MM.1S (cell line): Measurements from ENCODE around the gene KRTAP24-1.

Source experiments
- DNase-seq: peaks from one replicate; pipeline ENCODE4 v3.0.0-alpha.2; 2015
- H2AFZ ChIP-seq: fragments of 300-600 bp; sonication (generic); 2 replicates; pipeline ENCODE4 v1.6.0; 2016; ENCODE audit warnings: antibody characterized with exemption, low read length
- H3F3A ChIP-seq: fragments of 300-600 bp; sonication (generic); 2 replicates; pipeline ENCODE4 v1.6.1; 2016; ENCODE audit warnings: mild to moderate bottlenecking, antibody characterized with exemption, low read length, moderate library complexity, mixed read lengths; ENCODE audit not compliant: insufficient read depth
- H3K27ac ChIP-seq: fragments of 300-600 bp; sonication (generic); 2 replicates; pipeline ENCODE4 v1.5.1; 2016; ENCODE audit warnings: mild to moderate bottlenecking, low read length
- H3K27me3 ChIP-seq: fragments of 300-600 bp; sonication (generic); replicated peaks from 2 replicates; pipeline ENCODE4 v1.6.0; 2016; ENCODE audit warnings: low read length; ENCODE audit not compliant: insufficient read depth
- H3K36me3 ChIP-seq: fragments of 300-600 bp; sonication (generic); replicated peaks from 2 replicates; pipeline ENCODE4 v1.6.1; 2016; ENCODE audit warnings: mild to moderate bottlenecking, low read length, mixed read lengths; ENCODE audit not compliant: insufficient read depth
- H3K4me1 ChIP-seq: fragments of 300-600 bp; sonication (generic); 2 replicates; pipeline ENCODE4 v1.6.1; 2016; ENCODE audit warnings: low read length, mixed read lengths
- H3K4me2 ChIP-seq: fragments of 300-600 bp; sonication (generic); 2 replicates; pipeline ENCODE4 v1.6.0; 2016; ENCODE audit warnings: low read depth, low read length
- H3K4me3 ChIP-seq: fragments of 300-600 bp; sonication (generic); 2 replicates; pipeline ENCODE4 v1.5.1; 2016; ENCODE audit warnings: low read length, mixed read lengths
- H3K79me2 ChIP-seq: fragments of 300-600 bp; sonication (generic); 2 replicates; pipeline ENCODE4 v1.6.1; 2016; ENCODE audit warnings: mixed run types, low read length, mixed read lengths
- H3K9ac ChIP-seq: fragments of 300-600 bp; sonication (generic); 2 replicates; pipeline ENCODE4 v1.6.1; 2016; ENCODE audit warnings: low read length, mixed read lengths
- H3K9me2 ChIP-seq: fragments of 300-600 bp; sonication (generic); replicated peaks from 2 replicates; pipeline ENCODE4 v1.6.1; 2016; ENCODE audit warnings: mild to moderate bottlenecking, low read length, mixed read lengths; ENCODE audit not compliant: insufficient read depth
- H3K9me3 ChIP-seq: fragments of 300-600 bp; sonication (generic); replicated peaks from 2 replicates; pipeline ENCODE4 v1.6.1; 2016; ENCODE audit warnings: mild to moderate bottlenecking, low read length, mixed read lengths; ENCODE audit not compliant: insufficient read depth
- H4K20me1 ChIP-seq: fragments of 300-600 bp; sonication (generic); 2 replicates; pipeline ENCODE4 v1.6.1; 2016; ENCODE audit warnings: mild to moderate bottlenecking, low read length, moderate library complexity, mixed read lengths; ENCODE audit not compliant: insufficient read depth
- CTCF ChIP-seq: fragments of 300-600 bp; sonication (generic); IDR thresholded peaks from 2 replicates; pipeline ENCODE4 v1.5.1; 2016; ENCODE audit warnings: antibody characterized with exemption, low read length, mixed read lengths
- EZH2 ChIP-seq: fragments of 300-600 bp; sonication (generic); optimal IDR thresholded peaks from 2 replicates; pipeline ENCODE3; 2017; ENCODE audit warnings: low read depth, mild to moderate bottlenecking, antibody characterized with exemption, low read length, mixed read lengths
- EZH2phosphoT487 ChIP-seq: fragments of 300-600 bp; sonication (generic); IDR thresholded peaks from 2 replicates; pipeline ENCODE4 v1.6.1; 2018; ENCODE audit warnings: antibody characterized with exemption, low read length

Gene KRTAP24-1

GRCh38 chr21:30269803-30270530 lies 12.8 kb downstream of the KRTAP24-1 start:
- no peak overlapping the region for H3K4me3 ChIP-seq
- H3F3A ChIP-seq = no peaks in the 10 kb centered on the region
- H3K27ac ChIP-seq = no peak overlapping the region
- no peak for TF ChIP-seq EZH2phosphoT487
- no peak for TF ChIP-seq EZH2
- TF ChIP-seq CTCF = no peak
- H3K79me2 ChIP-seq = no peaks in the 10 kb centered on the region
- H3K4me1 ChIP-seq = no peaks in the 10 kb centered on the region
- H3K27me3 ChIP-seq = no peaks in the 10 kb centered on the region
- no peak overlapping the region for H3K4me2 ChIP-seq
- DNase-seq = no peak
- no peaks in the 10 kb centered on the region for H3K9me3 ChIP-seq
- no peaks in the 10 kb centered on the region for H3K9me2 ChIP-seq
- H2AFZ ChIP-seq = no peak overlapping the region
- H4K20me1 ChIP-seq = no peaks in the 10 kb centered on the region
- no peaks in the 10 kb centered on the region for H3K36me3 ChIP-seq
- H3K9ac ChIP-seq = no peak overlapping the region

GRCh38 chr21:30268608-30269197 lies 14.0 kb downstream of the KRTAP24-1 start:
- H3K27ac ChIP-seq = no peak overlapping the region
- no peaks in the 10 kb centered on the region for H3K9me3 ChIP-seq
- TF ChIP-seq EZH2phosphoT487 (no peak), EZH2 (no peak), CTCF (peak; percentile 53)
- no peaks in the 10 kb centered on the region for H4K20me1 ChIP-seq
- no peaks in the 10 kb centered on the region for H3K36me3 ChIP-seq
- no peak overlapping the region for H3K4me2 ChIP-seq
- no peaks in the 10 kb centered on the region for H3K27me3 ChIP-seq
- no peak overlapping the region for H3K9ac ChIP-seq
- no peaks in the 10 kb centered on the region for H3K9me2 ChIP-seq
- H3F3A ChIP-seq = no peaks in the 10 kb centered on the region
- H3K79me2 ChIP-seq = no peaks in the 10 kb centered on the region
- no peaks in the 10 kb centered on the region for H3K4me1 ChIP-seq
- no peak overlapping the region for H2AFZ ChIP-seq
- DNase-seq = peak; percentile 34
- H3K4me3 ChIP-seq = no peak overlapping the region

- Histone ChIP-seq H3K9me3 (no peaks in the 10 kb centered on the region), H3K27ac (no peak overlapping the region), H3K4me3 (no peak overlapping the region), H3K4me2 (no peak overlapping the region), H4K20me1 (no peaks in the 10 kb centered on the region), H2AFZ (no peak overlapping the region), H3K9me2 (no peaks in the 10 kb centered on the region), H3K36me3 (no peaks in the 10 kb centered on the region), H3K4me1 (no peaks in the 10 kb centered on the region), H3F3A (no peaks in the 10 kb centered on the region), H3K27me3 (no peaks in the 10 kb centered on the region), H3K79me2 (no peaks in the 10 kb centered on the region), H3K9ac (no peak overlapping the region)
- TF ChIP-seq CTCF = peak; percentile 16; the same call in 1 of the 2 replicates
- no peak for TF ChIP-seq EZH2phosphoT487
- DNase-seq = no peak
Measured at GRCh38 chr21:30257773-30258172, 25.0 kb downstream of the KRTAP24-1 start.
